CD4-positive, alpha-beta T cell treated with Interleukin-4 for 4 hours (primary cell): ENCODE measurements around the gene ADCYAP1R1.

Experiments
- DNase-seq: peaks from one replicate; pipeline ENCODE4 v3.0.0-alpha.2; 2020

ADCYAP1R1 gene

GRCh38 chr7:31107106-31108090, 55.3 kb downstream of the ADCYAP1R1 start:
- DNase-seq, result no peak

- DNase-seq, result no peak
Measured at GRCh38 chr7:31108097-31108657, 56.1 kb downstream of the ADCYAP1R1 start.

GRCh38 chr7:31109751-31110150, 57.6 kb downstream of the ADCYAP1R1 start:
- DNase-seq, result no peak

- DNase-seq, result no peak
Measured at GRCh38 chr7:31110331-31111108, 58.4 kb downstream of the ADCYAP1R1 start.

GRCh38 chr7:31111109-31111451, 59.0 kb downstream of the ADCYAP1R1 start:
- no peak for DNase-seq

GRCh38 chr7:31113660-31114059, 61.6 kb downstream of the ADCYAP1R1 start:
- DNase-seq, result no peak

GRCh38 chr7:31114593-31115343, 62.7 kb downstream of the ADCYAP1R1 start:
- no peak for DNase-seq

- no peak for DNase-seq
Measured at GRCh38 chr7:31116615-31117014, 64.5 kb downstream of the ADCYAP1R1 start.

- no peak for DNase-seq
Measured at GRCh38 chr7:31119249-31119648, 67.1 kb downstream of the ADCYAP1R1 start.

- DNase-seq, result no peak
Measured at GRCh38 chr7:31120800-31121513, 68.8 kb downstream of the ADCYAP1R1 start.

GRCh38 chr7:31121601-31122000, 69.5 kb downstream of the ADCYAP1R1 start:
- DNase-seq, result no peak

- DNase-seq, result peak; percentile 17
Measured at GRCh38 chr7:31122649-31123058, 70.5 kb downstream of the ADCYAP1R1 start.

GRCh38 chr7:31123321-31123720, 71.2 kb downstream of the ADCYAP1R1 start:
- DNase-seq, result no peak

- DNase-seq, result no peak
Measured at GRCh38 chr7:31123726-31124125, 71.6 kb downstream of the ADCYAP1R1 start.

- DNase-seq, result no peak
Measured at GRCh38 chr7:31125171-31125570, 73.1 kb downstream of the ADCYAP1R1 start.

GRCh38 chr7:31126976-31127375, 74.9 kb downstream of the ADCYAP1R1 start:
- DNase-seq, result no peak

- DNase-seq, result no peak
Measured at GRCh38 chr7:31129067-31129466, 77.0 kb downstream of the ADCYAP1R1 start.

- DNase-seq, result no peak
Measured at GRCh38 chr7:31133497-31133896, 81.4 kb downstream of the ADCYAP1R1 start.

- DNase-seq, result peak; percentile 48
Measured at GRCh38 chr7:31134246-31135188, 82.4 kb downstream of the ADCYAP1R1 start.

GRCh38 chr7:31137234-31137633, 85.1 kb downstream of the ADCYAP1R1 start:
- no peak for DNase-seq

- DNase-seq, result no peak
Measured at GRCh38 chr7:31145339-31145738, 93.2 kb downstream of the ADCYAP1R1 start.
